Transverse colon (tissue), 3 donors: ENCODE data around the gene ULBP3.

Experiments
- CTCF ChIP-seq, 5 experiments: fragments of 200-600 bp in 3 of 5; fragments of 450-650 bp in 2 of 5; sonication (generic) in 3 of 5; IDR thresholded peaks; 1 replicate in 2 of 5; 2 replicates in 3 of 5; pipeline ENCODE4 v1.5.1; 2016 to 2017; ENCODE audit warnings: antibody characterized with exemption in 5 of 5, inconsistent platforms in 3 of 5, mild to moderate bottlenecking in 2 of 5, moderate library complexity in 1 of 5
- POLR2A ChIP-seq: fragments of 450-650 bp; IDR thresholded peaks from one replicate; pipeline ENCODE4 v1.6.1; 2016; ENCODE audit warnings: antibody characterized with exemption, mild to moderate bottlenecking, moderate library complexity

DNA sequence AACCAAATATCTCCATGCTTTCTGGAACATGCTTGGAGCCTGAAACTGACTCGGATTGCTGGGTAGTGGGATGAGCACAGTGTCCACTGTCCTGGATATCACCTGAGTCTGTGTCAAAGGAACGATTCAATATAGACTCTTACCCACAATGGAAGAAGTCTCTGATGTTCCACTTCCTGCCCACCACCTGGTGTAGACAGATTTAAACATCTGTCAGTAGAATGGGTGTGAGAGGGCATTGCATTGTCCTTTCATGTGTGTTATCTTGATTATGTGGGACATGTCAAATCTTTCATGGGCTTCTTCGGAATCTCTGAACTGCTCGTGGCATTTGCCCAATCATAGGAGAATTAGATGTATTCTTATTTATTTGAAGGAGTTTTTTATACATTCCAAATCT lies 20.8 kb downstream of the ULBP3 start:
- TF ChIP-seq POLR2A, result no peak
- no peak for TF ChIP-seq CTCF (IDR thresholded peaks at IDR 0.05)
